Natural killer cell (primary cell): Measurements from ENCODE around the gene PRDM16. TPM values are rescaled to one million over a fixed set of nuclear protein-coding genes. Genes with fewer than 3 reads are reported as not detected.

Source experiments
- ATAC-seq, 3 donors: fragments of 150-1000 bp in 2 of 3; fragments of 200-7000 bp in 1 of 3; cut with Tn5 transposase; 1 replicate in 1 of 3; 2 replicates in 2 of 3; pipeline ENCODE4 v1.10.0; 2021; ENCODE audit warnings: mild to moderate bottlenecking in 2 of 3, moderate library complexity in 2 of 3
- DNase-seq, 2 donors: peaks; one replicate each; pipeline versions ENCODE4 v3.0.0 to v3.0.0-alpha.2; 2013 to 2021; ENCODE audit warnings: mixed read lengths in 1 of 2
- H3K27ac ChIP-seq: one replicate; pipeline ENCODE4 v1.5.1; 2013; ENCODE audit warnings: mild to moderate bottlenecking, low read length
- H3K27me3 ChIP-seq: one replicate; pipeline ENCODE4 v1.6.1; 2013; ENCODE audit warnings: low read length; ENCODE audit not compliant: control insufficient read depth, insufficient read depth
- H3K36me3 ChIP-seq: one replicate; pipeline ENCODE4 v1.6.1; 2013; ENCODE audit warnings: low read length; ENCODE audit not compliant: control insufficient read depth, insufficient read depth
- H3K4me1 ChIP-seq: one replicate; pipeline ENCODE4 v1.6.1; 2013; ENCODE audit warnings: low read length; ENCODE audit not compliant: control insufficient read depth, insufficient read depth
- H3K4me3 ChIP-seq: one replicate; pipeline ENCODE4 v1.5.1; 2013; ENCODE audit warnings: low read length
- H3K9me3 ChIP-seq: one replicate; pipeline ENCODE4 v1.6.1; 2013; ENCODE audit warnings: low read length; ENCODE audit not compliant: control insufficient read depth, insufficient read depth
- H3K27ac Mint-ChIP-seq, 2 donors: one replicate each; pipeline ENCODE4 v1.8.0; 2022; ENCODE audit warnings: mild to moderate bottlenecking in 2 of 2, mixed read lengths in 2 of 2, moderate library complexity in 1 of 2
- H3K27me3 Mint-ChIP-seq, 2 donors: one replicate each; pipeline ENCODE4 v1.8.0; 2022; ENCODE audit warnings: low read depth in 2 of 2, mixed read lengths in 2 of 2
- H3K36me3 Mint-ChIP-seq: one replicate; pipeline ENCODE4 v1.8.0; 2022; ENCODE audit warnings: mixed read lengths
- H3K4me1 Mint-ChIP-seq, 2 donors: one replicate each; pipeline ENCODE4 v1.8.0; 2022; ENCODE audit warnings: mixed read lengths in 2 of 2
- H3K4me3 Mint-ChIP-seq: one replicate; pipeline ENCODE4 v1.8.0; 2022; ENCODE audit warnings: mild to moderate bottlenecking, moderate library complexity, mixed read lengths
- H3K9me3 Mint-ChIP-seq, 2 donors: one replicate each; pipeline ENCODE4 v1.8.0; 2022; ENCODE audit warnings: mixed read lengths in 2 of 2
- WGBS: methylation state at CpG from one replicate; pipeline ENCODE4 v1.1.7; 2013; ENCODE audit warnings: missing lambda C conversion rate; ENCODE audit not compliant: insufficient coverage; 5-methylcytosine and 5-hydroxymethylcytosine counted together
- intact Hi-C: fragments of 100-400 bp; cut with micrococcal nuclease; formaldehyde crosslinking; loops from one replicate; pipeline ENCODE4 v1.14.2; 2022
- total RNA-seq, 4 donors: library from RNA; stranded (reverse); fragments of 120-200 nt in 1 of 4; gene quantifications; one replicate each; pipeline versions ENCODE4 v1.2.3 to v1.2.4, GENCODE V29; 2013 to 2022
- TF ChIP-seq, protein P1 (sequence below): fragments of 200-600 bp; IDR thresholded peaks from one replicate; pipeline ENCODE4 v1.8.0; 2022; ENCODE audit warnings: antibody characterized with exemption

The PRDM16 gene
- total RNA-seq, 3 donors from 2014 or later (not counting 1 experiment from before 2014, with no cell fraction given): 0.25 to 0.64 TPM; not detected in 1

DNA sequence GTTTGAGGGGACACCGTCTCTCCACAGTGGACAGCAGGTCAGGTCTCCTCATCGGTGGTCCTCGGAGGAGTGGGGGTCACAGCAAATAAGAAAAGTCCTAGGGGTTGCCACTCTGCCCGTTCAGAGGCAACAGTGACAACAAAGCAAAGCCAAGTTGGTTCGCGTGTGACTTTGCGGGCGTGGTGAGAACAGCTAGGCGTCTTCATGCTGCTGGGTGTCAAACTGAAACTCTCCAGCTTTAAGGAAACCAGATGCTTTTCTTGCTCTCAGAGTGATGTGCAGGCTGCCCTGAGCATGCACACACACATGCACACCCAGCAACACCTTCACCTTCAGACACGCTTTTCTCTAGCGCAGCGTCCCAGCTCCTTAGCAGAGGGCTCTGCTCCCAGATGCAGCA lies 315.4 kb downstream of the PRDM16 start:
- H3K27ac ChIP-seq: no peak overlapping the region
- intact Hi-C loops: no loop called here
- H3K27me3 Mint-ChIP-seq: peaks cover 8 to 24% of the 10 kb centered on the region in 2 donors
- TF ChIP-seq, protein P1, sequence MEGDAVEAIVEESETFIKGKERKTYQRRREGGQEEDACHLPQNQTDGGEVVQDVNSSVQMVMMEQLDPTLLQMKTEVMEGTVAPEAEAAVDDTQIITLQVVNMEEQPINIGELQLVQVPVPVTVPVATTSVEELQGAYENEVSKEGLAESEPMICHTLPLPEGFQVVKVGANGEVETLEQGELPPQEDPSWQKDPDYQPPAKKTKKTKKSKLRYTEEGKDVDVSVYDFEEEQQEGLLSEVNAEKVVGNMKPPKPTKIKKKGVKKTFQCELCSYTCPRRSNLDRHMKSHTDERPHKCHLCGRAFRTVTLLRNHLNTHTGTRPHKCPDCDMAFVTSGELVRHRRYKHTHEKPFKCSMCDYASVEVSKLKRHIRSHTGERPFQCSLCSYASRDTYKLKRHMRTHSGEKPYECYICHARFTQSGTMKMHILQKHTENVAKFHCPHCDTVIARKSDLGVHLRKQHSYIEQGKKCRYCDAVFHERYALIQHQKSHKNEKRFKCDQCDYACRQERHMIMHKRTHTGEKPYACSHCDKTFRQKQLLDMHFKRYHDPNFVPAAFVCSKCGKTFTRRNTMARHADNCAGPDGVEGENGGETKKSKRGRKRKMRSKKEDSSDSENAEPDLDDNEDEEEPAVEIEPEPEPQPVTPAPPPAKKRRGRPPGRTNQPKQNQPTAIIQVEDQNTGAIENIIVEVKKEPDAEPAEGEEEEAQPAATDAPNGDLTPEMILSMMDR: no peak
- DNase-seq (peak; percentile 53 to 55), ATAC-seq (peak; percentile 79 to 95 (median 84))
- no peaks in the 10 kb centered on the region for H3K36me3 Mint-ChIP-seq
- H3K36me3 ChIP-seq: no peaks in the 10 kb centered on the region
- peaks cover 19% of the 10 kb centered on the region for H3K27me3 ChIP-seq
- 51% methylated on average over 12 of the region's 12 CpGs for WGBS
- H3K4me1 Mint-ChIP-seq: peaks cover 23 to 27% of the 10 kb centered on the region in 2 donors
- H3K4me1 ChIP-seq: peaks cover 50% of the 10 kb centered on the region
- H3K4me3 Mint-ChIP-seq: peak overlapping the region; percentile 79
- no peaks in the 10 kb centered on the region for H3K9me3 ChIP-seq
- H3K4me3 ChIP-seq: no peak overlapping the region
- H3K9me3 Mint-ChIP-seq: no peaks in the 10 kb centered on the region
- H3K27ac Mint-ChIP-seq: peak overlapping the region; percentile 51 to 52

DNA sequence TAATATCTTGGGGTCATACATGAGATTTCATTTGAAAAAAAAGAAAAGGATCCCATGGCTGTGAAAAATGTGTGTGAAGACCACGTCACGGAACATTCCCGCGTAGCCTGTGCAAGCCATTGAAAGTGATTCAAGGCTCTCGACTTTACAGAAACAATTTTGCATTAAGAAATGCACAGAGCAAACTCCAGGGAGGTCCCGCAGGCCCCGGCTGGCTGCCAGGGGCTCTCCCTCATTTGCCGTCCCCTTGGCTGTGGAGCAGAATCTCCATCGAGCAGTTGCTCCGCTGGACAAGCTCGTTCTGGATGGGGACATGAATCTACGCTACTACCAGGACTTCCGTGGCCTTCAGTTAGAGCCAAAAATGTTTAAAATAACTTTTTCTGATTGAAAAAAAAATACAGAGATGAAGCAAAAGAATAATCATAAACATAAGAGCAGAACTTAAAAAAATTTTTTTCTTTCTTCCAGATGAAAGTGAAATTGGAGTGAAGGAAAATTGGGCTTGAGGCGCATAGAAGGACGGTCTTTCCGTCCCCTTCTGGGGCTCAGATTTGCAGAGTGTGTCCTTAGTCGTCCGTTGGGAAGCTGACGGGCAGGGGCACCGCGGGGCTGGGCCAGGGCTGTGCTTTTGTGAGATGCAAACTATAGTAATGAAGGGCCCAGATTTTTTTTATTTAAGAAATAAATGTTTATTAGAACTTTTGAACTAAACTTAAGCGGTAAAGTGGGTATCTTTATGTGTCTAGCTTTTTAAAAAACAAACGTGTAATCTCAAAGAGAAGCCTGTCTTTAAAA lies 317.4 kb downstream of the PRDM16 start:
- Mint-ChIP-seq H3K27me3 (peaks cover 23 to 26% of the 10 kb centered on the region in 2 donors), H3K9me3 (no peaks in the 10 kb centered on the region), H3K4me3 (no peak overlapping the region), H3K4me1 (peaks cover 22 to 26% of the 10 kb centered on the region in 2 donors), H3K36me3 (no peaks in the 10 kb centered on the region), H3K27ac (no peak overlapping the region)
- Histone ChIP-seq H3K36me3 (no peaks in the 10 kb centered on the region), H3K4me3 (no peak overlapping the region), H3K27ac (no peak overlapping the region), H3K27me3 (peaks cover 12% of the 10 kb centered on the region), H3K4me1 (peaks cover 39% of the 10 kb centered on the region), H3K9me3 (no peaks in the 10 kb centered on the region)
- TF ChIP-seq, protein P1: no peak
- intact Hi-C loops: no loop called here
- WGBS: 94% methylated on average over 23 of the region's 23 CpGs
- DNase-seq: no peak
- no peak for ATAC-seq

DNA sequence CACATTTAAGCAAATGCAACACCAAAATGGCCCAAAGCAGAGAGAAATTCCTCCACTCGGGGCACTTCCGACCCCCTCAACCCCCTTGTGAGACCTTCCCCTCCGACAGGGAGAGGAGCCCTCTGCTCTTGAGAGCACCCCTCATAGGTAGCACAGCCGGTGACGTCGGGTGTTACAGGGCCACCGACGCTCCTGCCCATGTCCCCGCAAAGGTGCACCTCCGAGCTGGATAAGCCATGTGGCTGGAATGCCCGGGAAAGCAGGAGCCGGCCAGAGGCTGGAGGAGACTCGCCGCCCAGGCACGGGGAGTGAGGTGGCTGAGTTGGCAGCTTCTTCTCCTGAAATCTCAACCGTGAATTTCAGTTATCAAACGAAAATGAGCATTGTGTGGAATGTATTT lies 318.4 kb downstream of the PRDM16 start:
- H3K27me3 ChIP-seq: peaks cover 12% of the 10 kb centered on the region
- no peak overlapping the region for H3K4me3 Mint-ChIP-seq
- no peaks in the 10 kb centered on the region for H3K36me3 ChIP-seq
- ATAC-seq (no peak), DNase-seq (no peak)
- no peak overlapping the region for H3K27ac ChIP-seq
- no peaks in the 10 kb centered on the region for H3K9me3 ChIP-seq
- H3K4me3 ChIP-seq: no peak overlapping the region
- H3K9me3 Mint-ChIP-seq: no peaks in the 10 kb centered on the region
- intact Hi-C loops: no loop called here
- peaks cover 17 to 20% of the 10 kb centered on the region in 2 donors for H3K4me1 Mint-ChIP-seq
- H3K27ac Mint-ChIP-seq: no peak overlapping the region
- 89% methylated on average over 16 of the region's 17 CpGs for WGBS
- peaks cover 29% of the 10 kb centered on the region for H3K4me1 ChIP-seq
- H3K27me3 Mint-ChIP-seq: peaks cover 28 to 33% of the 10 kb centered on the region in 2 donors
- TF ChIP-seq, protein P1: no peak
- H3K36me3 Mint-ChIP-seq: no peaks in the 10 kb centered on the region
